Activated CD4-positive, alpha-beta T cell treated with anti-CD3 and anti-CD28 coated beads, Interleukin-2, Interleukin-6, amounts not matched to agents 100 ng/mL and 50 ng/mL, durations not matched to agents 16 hours and 8 hours (primary cell): ENCODE results near the gene SIPA1L2.

Source experiments
- DNase-seq: peaks from one replicate; pipeline ENCODE4 v3.0.0-alpha.2; 2020

SIPA1L2 gene

DNA sequence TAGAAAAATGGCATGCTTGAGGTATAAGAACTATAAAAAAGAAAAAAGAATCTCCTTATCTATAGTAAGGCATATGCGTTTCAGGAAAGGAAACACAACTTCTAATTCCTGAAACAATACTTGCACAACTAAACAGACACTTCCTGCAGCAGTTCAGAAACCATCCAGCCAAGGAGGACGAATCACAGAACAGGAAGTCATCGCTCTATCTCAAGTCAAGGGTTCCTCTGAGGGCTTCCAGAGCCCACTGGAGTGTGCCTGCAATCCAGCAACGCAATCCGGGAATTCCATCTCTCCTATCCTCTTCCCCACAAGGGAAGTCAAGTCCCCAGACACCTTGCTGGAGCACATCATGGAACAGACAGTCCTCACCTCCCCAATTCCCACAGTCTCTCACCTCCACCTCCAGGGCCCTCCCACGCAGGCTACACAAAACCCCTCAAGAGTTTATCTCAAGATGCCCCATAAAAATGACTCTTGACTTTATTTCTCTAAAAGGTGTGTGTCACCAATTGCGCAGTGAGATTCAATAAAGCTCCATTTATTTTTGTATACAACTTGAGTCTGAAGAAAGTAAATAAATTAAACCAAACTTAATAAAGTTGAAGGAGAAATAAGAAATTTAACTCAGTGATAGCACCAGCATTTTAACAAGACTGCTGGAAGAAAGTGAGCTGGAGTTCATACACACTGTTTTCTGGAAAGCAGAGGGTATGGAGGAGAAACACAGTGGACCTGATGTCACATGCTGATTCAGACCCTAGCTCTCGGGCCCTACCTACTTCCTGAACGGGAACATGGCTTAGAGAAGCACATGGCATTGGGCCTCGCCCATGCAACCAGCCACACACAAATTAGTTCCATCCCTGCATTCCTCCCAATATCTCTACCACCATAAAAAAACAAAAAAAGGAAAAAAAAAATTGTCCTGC, 39.9 kb downstream of the SIPA1L2 start:
- DNase-seq = no peak

DNA sequence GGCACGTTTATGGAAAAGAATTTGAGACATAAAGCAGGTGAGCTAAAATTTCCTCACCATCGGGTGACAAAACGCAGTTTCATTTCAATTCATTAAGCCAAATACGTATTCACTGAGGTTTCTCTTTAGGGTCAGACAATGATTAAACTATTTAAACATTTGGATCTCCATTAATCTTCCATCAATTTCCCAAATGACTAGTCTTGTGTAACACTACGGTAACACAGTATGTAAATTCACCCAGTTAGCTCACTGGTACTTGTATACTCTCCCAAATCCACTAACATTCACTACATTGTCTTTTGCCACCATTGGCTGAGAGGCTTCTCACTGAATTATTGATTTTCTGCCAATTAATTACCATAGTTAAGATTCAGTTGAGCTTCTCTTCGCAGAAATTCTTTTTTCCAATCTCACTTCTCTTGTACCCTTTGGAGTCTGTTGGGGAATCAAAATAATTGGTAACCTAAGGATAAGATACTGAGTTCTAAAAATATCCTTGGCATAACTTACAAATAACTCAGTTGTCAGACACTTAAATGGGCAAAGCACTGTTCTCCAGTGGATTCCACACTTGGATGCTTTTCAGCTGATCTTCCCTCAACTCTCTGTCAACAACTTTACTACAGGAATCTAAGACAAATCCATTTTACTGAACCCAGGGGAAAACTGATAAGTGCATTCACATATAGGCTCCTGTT, 40.7 kb downstream of the SIPA1L2 start:
- DNase-seq = no peak

DNA sequence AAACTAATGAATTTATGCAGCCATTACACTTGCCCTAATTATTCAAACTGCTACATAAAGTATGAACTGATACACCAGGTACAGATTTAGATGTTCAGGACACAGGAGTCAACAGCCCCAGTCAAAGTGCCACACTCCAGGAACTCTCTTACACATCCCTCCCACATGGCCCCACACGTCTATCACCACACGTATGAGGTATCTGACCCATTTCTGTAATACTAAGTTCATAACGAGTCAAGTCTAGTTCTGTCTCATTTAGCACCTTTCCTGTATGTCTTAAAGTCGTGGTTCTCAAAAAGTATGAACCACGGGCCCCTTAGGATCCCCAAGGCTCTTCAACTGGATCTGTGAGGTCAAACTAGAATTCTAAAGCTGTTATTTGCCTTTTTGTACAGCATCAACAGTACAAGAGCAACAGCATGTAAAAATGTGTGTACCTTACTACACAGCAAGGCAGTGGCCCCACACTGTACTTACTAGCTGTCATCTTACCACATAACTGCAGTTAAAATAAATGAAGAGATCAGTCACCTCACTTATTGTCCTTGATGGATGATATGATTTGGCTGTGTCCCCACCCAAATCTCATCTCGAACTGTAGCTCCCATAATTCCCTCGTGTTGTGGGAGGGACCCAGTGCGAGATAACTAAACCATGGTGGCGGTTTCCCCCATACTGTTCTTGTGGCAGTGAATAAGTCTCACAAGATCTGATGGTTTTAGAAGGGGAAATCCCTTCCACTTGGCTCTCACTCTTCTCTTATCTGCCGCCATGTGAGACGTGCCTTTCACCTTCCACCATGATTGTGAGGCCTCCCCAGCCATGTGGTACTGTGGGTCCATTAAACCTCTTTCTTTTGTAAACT, 42.6 kb downstream of the SIPA1L2 start:
- no peak for DNase-seq

DNA sequence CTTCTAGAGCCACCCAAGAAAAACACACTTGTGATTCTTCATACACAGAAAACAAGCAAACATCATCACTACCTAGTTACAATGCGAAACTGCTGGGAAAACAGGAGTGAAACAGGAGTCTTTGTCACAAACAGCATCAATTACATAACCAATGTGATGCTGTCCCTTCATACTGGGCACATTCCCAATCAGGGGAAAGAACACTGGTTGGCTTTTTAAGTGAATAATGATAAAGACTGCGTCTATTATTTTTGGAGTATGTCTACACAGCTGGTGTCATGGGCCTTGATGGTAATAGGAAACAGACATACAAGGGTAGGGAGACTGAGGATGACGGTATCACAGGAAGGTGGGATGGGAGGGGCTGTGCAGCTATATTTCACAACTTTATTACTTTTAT, 43.3 kb downstream of the SIPA1L2 start:
- DNase-seq = no peak

DNA sequence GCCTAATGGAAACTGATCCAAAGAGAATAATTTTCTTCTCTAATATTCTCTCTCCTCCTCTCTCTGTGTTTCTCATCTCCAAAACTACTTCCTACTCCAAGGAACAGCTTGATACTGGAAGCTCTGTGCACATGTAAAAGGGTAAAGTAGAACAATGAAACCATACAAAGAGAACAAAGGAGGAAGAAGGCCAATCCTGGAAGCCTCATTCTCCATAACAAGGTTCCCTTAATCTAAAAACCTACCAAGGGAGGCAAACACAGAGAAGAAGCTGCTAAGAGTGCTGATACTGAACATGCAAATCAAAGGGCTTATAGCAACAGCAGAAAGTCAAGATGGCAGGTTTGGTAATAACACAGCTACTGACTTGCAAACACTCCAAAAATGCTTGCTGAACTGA, 44.4 kb downstream of the SIPA1L2 start:
- no peak for DNase-seq

DNA sequence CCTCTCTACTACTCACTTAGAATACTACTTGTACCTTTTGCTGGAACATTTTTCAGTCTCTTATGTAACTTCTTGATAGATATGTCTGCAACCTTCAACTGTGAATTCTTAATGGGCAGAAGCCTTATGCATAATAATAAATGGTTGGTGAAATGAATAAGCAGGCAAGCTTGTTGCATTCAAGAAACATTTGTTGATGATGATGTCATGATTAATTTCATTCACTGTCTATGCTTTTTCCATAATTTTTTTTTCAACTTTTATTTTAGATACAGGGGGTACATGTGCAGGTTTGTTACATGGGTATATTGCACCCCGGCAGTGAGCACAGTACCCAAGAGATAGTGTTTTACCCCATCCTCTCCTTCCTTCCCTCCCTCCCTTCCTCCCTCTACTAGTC, 48.0 kb downstream of the SIPA1L2 start:
- no peak for DNase-seq
